Suprapubic skin (tissue), 4 donors: ENCODE results near the gene LENG1.
A peak's percentile ranks its signal among the peaks of the same experiment; 100 is the strongest.

Source experiments
- CTCF ChIP-seq, 2 donors: fragments of 200-600 bp in 1 of 2; fragments of 450-650 bp in 1 of 2; sonication (generic) in 1 of 2; IDR thresholded peaks; one replicate each; pipeline ENCODE4 v1.5.1; 2016 to 2019; ENCODE audit warnings: antibody characterized with exemption in 2 of 2, mild to moderate bottlenecking in 1 of 2, moderate library complexity in 1 of 2
- EP300 ChIP-seq: sonication (generic); formaldehyde crosslinking; IDR thresholded peaks from one replicate; pipeline ENCODE4 v1.6.1; 2017; ENCODE audit warnings: antibody characterized with exemption
- POLR2A ChIP-seq, 2 donors: fragments of 450-650 bp; IDR thresholded peaks; one replicate each; pipeline ENCODE4 v1.6.1; 2017; ENCODE audit warnings: antibody characterized with exemption in 2 of 2, mild to moderate bottlenecking in 2 of 2, moderate library complexity in 2 of 2
- POLR2AphosphoS5 ChIP-seq, 3 donors: sonication (generic); formaldehyde crosslinking; IDR thresholded peaks; one replicate each; pipeline ENCODE4 v1.6.1; 2017; ENCODE audit warnings: antibody characterized with exemption in 3 of 3

- TF ChIP-seq CTCF (IDR thresholded peaks at IDR 0.05) (no peak), POLR2A (IDR thresholded peaks at IDR 0.05) (peak; percentile 47 to 68), EP300 (no peak), POLR2AphosphoS5 (IDR thresholded peaks at IDR 0.05) (peak in 2 of 3 donors; percentile 75 to 78)
Measured at GRCh38 chr19:54189735-54190502, 30.4 kb upstream of the LENG1 start.
